Neuronal stem cell (in vitro differentiated cells): ENCODE results near the gene PHRF1.

ENCODE experiments used
- DNase-seq: peaks from one replicate; pipeline ENCODE4 v3.0.0-alpha.2; 2013; ENCODE audit warnings: low spot score
- H2AFZ ChIP-seq: one replicate; pipeline ENCODE4 v1.6.1; 2013; ENCODE audit warnings: mild to moderate bottlenecking, low read length, inconsistent platforms
- H2AK5ac ChIP-seq: 2 replicates; pipeline ENCODE4 v1.6.1; 2013; ENCODE audit warnings: low read depth, mild to moderate bottlenecking, inconsistent platforms, low read length, moderate library complexity, mixed read lengths
- H2BK120ac ChIP-seq: 2 replicates; pipeline ENCODE4 v1.6.1; 2013; ENCODE audit warnings: low read depth, mild to moderate bottlenecking, inconsistent platforms, low read length, moderate library complexity, mixed read lengths
- H2BK12ac ChIP-seq: one replicate; pipeline ENCODE4 v1.6.1; 2013; ENCODE audit warnings: low read length, inconsistent platforms
- H2BK15ac ChIP-seq: 2 replicates; pipeline ENCODE4 v1.6.1; 2013; ENCODE audit warnings: mild to moderate bottlenecking, low read length, inconsistent platforms, mixed read lengths
- H2BK5ac ChIP-seq: one replicate; pipeline ENCODE4 v1.6.1; 2013; ENCODE audit warnings: inconsistent platforms, mild to moderate bottlenecking, low read length, moderate library complexity
- H3K14ac ChIP-seq: one replicate; pipeline ENCODE4 v1.6.1; 2013; ENCODE audit warnings: low read length, inconsistent platforms
- H3K18ac ChIP-seq: 2 replicates; pipeline ENCODE4 v1.6.1; 2013; ENCODE audit warnings: low read length, inconsistent platforms
- H3K23ac ChIP-seq: 2 replicates; pipeline ENCODE4 v1.6.1; 2013; ENCODE audit warnings: low read depth, mild to moderate bottlenecking, mixed read lengths, low read length, inconsistent platforms; ENCODE audit not compliant: poor library complexity
- H3K27ac ChIP-seq: replicated peaks from 3 replicates; pipeline ENCODE4 v1.5.1; 2013; ENCODE audit warnings: low read length, inconsistent platforms
- H3K27me3 ChIP-seq, 3 experiments: 2 replicates each; pipeline ENCODE4 v1.6.1; 2013; ENCODE audit warnings: low read length in 3 of 3, mild to moderate bottlenecking in 2 of 3, inconsistent platforms in 1 of 3, low read depth in 1 of 3, mixed read lengths in 1 of 3, moderate library complexity in 1 of 3; ENCODE audit not compliant: control insufficient read depth in 3 of 3, insufficient read depth in 3 of 3
- H3K36me3 ChIP-seq, 2 donors: replicated peaks in 1 of 2; 2 replicates each; pipeline ENCODE4 v1.6.1; 2013; ENCODE audit warnings: low read length in 2 of 2; ENCODE audit not compliant: control insufficient read depth in 2 of 2, insufficient read depth in 2 of 2
- H3K4ac ChIP-seq: 2 replicates; pipeline ENCODE4 v1.6.1; 2013; ENCODE audit warnings: inconsistent platforms, mild to moderate bottlenecking, low read length, moderate library complexity
- H3K4me1 ChIP-seq, 2 donors: 1 replicate in 1 of 2; 2 replicates in 1 of 2; pipeline ENCODE4 v1.6.1; 2013; ENCODE audit warnings: low read length in 2 of 2, low read depth in 1 of 2; ENCODE audit not compliant: control insufficient read depth in 2 of 2, insufficient read depth in 1 of 2
- H3K4me2 ChIP-seq: one replicate; pipeline ENCODE4 v1.6.1; 2013; ENCODE audit warnings: mild to moderate bottlenecking, low read length, inconsistent platforms; ENCODE audit not compliant: insufficient read depth, poor library complexity, severe bottlenecking
- H3K4me3 ChIP-seq, 2 donors: 2 replicates each; pipeline ENCODE4 v1.5.1; 2013; ENCODE audit warnings: low read length in 2 of 2, mild to moderate bottlenecking in 2 of 2, inconsistent platforms in 1 of 2, moderate library complexity in 1 of 2
- H3K79me1 ChIP-seq: one replicate; pipeline ENCODE4 v1.6.1; 2013; ENCODE audit warnings: low read depth, mild to moderate bottlenecking, inconsistent platforms, low read length, moderate library complexity
- H3K9ac ChIP-seq: one replicate; pipeline ENCODE4 v1.6.1; 2013; ENCODE audit warnings: mild to moderate bottlenecking, low read depth, low read length, inconsistent platforms; ENCODE audit not compliant: poor library complexity
- H3K9me3 ChIP-seq, 2 donors: replicated peaks in 1 of 2; 2 replicates each; pipeline versions ENCODE3 to v1.6.1; 2013; ENCODE audit warnings: low read length in 2 of 2, mild to moderate bottlenecking in 2 of 2, inconsistent platforms in 1 of 2, low read depth in 1 of 2, mixed read lengths in 1 of 2, moderate library complexity in 1 of 2; ENCODE audit not compliant: control insufficient read depth in 2 of 2, insufficient read depth in 1 of 2
- H4K8ac ChIP-seq: one replicate; pipeline ENCODE4 v1.6.1; 2013; ENCODE audit warnings: low read depth, mild to moderate bottlenecking, inconsistent platforms, low read length, moderate library complexity
- H4K91ac ChIP-seq: one replicate; pipeline ENCODE4 v1.6.1; 2013; ENCODE audit warnings: low read length, low read depth, mild to moderate bottlenecking, inconsistent platforms; ENCODE audit not compliant: poor library complexity
- WGBS, 2 donors: extraction: QIAGEN DNeasy Blood & Tissue Kit; methylation state at CpG; one replicate each; pipeline ENCODE4 v1.1.7; 2013; ENCODE audit warnings: missing lambda C conversion rate in 2 of 2, mixed read lengths in 1 of 2; ENCODE audit not compliant: insufficient read length in 2 of 2, insufficient replicate concordance in 1 of 2; ENCODE audit errors: extremely low coverage in 2 of 2; 5-methylcytosine and 5-hydroxymethylcytosine counted together

Gene PHRF1

GRCh38 chr11:629237-629583, 52.9 kb downstream of the PHRF1 start:
- Histone ChIP-seq H4K91ac (no peak overlapping the region), H3K79me1 (no peaks in the 10 kb centered on the region), H3K23ac (no peak overlapping the region), H2BK12ac (no peak overlapping the region), H3K27me3 (peaks cover 0 to 11% (median 0%) of the 10 kb centered on the region in 3 experiments), H3K18ac (no peak overlapping the region), H3K9me3 (peaks cover 0 to 2% of the 10 kb centered on the region in 2 donors), H2BK5ac (no peak overlapping the region), H2AK5ac (no peak overlapping the region), H2AFZ (no peak overlapping the region), H3K4me3 (no peak overlapping the region), H4K8ac (no peak overlapping the region), H3K14ac (no peak overlapping the region), H3K27ac (no peak overlapping the region), H3K4me2 (no peak overlapping the region), H3K36me3 (peaks cover 0 to 2% of the 10 kb centered on the region in 2 donors), H3K9ac (no peak overlapping the region), H2BK120ac (no peak overlapping the region), H2BK15ac (no peak overlapping the region), H3K4me1 (peaks cover 0 to 1% of the 10 kb centered on the region in 2 donors), H3K4ac (no peak overlapping the region)
- no CpG with 5 or more reads among the region's 10 CpGs for WGBS, 2 donors
- DNase-seq, result no peak

- no peak overlapping the region for H3K18ac ChIP-seq
- H3K27me3 ChIP-seq, result peaks cover 0 to 10% (median 0%) of the 10 kb centered on the region in 3 experiments
- H2AFZ ChIP-seq, result no peak overlapping the region
Measured at GRCh38 chr11:630871-631270, 54.6 kb downstream of the PHRF1 start.

DNA sequence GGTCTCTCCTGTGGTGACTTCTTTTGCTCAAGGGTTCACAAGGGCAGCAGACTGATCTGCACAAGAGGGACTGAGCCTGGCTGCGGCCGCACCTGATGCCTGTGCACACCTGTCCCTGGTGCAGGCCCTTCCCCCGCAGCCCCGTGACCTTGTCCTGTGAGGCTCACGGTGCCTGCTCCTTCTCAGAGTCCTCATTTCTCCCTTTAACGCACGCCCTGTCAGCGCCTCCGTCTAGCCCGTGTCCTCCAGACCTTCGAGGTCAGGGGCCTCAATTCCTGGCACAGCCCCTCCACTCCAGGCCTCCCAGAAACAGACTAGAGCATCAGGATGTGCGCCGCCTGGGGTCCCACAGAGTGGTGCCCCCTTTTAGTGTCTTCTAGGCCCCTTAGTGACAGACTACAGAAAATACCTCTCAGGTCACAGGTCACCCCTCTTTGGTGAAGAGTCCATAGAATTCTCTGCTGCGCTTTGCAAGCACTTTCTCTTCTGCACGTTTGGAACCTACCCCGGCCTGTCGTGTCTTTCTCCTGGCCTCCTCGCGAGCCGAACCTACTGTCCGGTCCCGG, 59.8 kb downstream of the PHRF1 start:
- Histone ChIP-seq H3K27ac (no peak overlapping the region), H2BK12ac (peak overlapping the region; percentile 78), H2BK5ac (peak overlapping the region; percentile 57), H3K18ac (peak overlapping the region; percentile 92), H3K23ac (peak overlapping the region; percentile 97), H3K4me2 (peak overlapping the region; percentile 98), H3K4me3 (peak overlapping the region in 1 of 2 donors; percentile 46), H3K79me1 (peaks cover 5% of the 10 kb centered on the region), H2BK15ac (peak overlapping the region; percentile 99), H3K4me1 (peaks cover 21 to 23% of the 10 kb centered on the region in 2 donors), H3K14ac (no peak overlapping the region), H3K9me3 (no peaks in the 10 kb centered on the region), H2AK5ac (peak overlapping the region; percentile 94), H3K36me3 (peaks cover 0 to 1% of the 10 kb centered on the region in 2 donors), H3K4ac (no peak overlapping the region), H4K8ac (no peak overlapping the region), H3K9ac (peak overlapping the region; percentile 77), H2BK120ac (peak overlapping the region; percentile 81), H4K91ac (no peak overlapping the region), H3K27me3 (peaks cover 0 to 23% (median 5%) of the 10 kb centered on the region in 3 experiments), H2AFZ (no peak overlapping the region)
- no peak for DNase-seq
- no CpG with 5 or more reads among the region's 22 CpGs for WGBS, 2 donors

More at GRCh38 chr11:630871-631270, 54.6 kb downstream of the PHRF1 start:
- H2BK15ac ChIP-seq, result no peak overlapping the region
- no peak overlapping the region for H4K91ac ChIP-seq
- no peak overlapping the region for H3K14ac ChIP-seq
- H3K4me1 ChIP-seq, result peaks cover 0 to 1% of the 10 kb centered on the region in 2 donors
- no peak for DNase-seq
- H2BK120ac ChIP-seq, result no peak overlapping the region
- no peak overlapping the region for H2BK12ac ChIP-seq
- H2BK5ac ChIP-seq, result no peak overlapping the region
- H3K4me2 ChIP-seq, result no peak overlapping the region
- no peak overlapping the region for H3K23ac ChIP-seq
- WGBS, 2 donors, result no CpG with 5 or more reads among the region's 5 CpGs
- no peak overlapping the region for H3K27ac ChIP-seq
- no peak overlapping the region for H3K9ac ChIP-seq
- H3K4ac ChIP-seq, result no peak overlapping the region
- H2AK5ac ChIP-seq, result no peak overlapping the region
- no peak overlapping the region for H4K8ac ChIP-seq
- no peaks in the 10 kb centered on the region for H3K36me3 ChIP-seq
- H3K4me3 ChIP-seq, result no peak overlapping the region
- H3K9me3 ChIP-seq, result peaks cover 0 to 2% of the 10 kb centered on the region in 2 donors
- H3K79me1 ChIP-seq, result no peaks in the 10 kb centered on the region

DNA sequence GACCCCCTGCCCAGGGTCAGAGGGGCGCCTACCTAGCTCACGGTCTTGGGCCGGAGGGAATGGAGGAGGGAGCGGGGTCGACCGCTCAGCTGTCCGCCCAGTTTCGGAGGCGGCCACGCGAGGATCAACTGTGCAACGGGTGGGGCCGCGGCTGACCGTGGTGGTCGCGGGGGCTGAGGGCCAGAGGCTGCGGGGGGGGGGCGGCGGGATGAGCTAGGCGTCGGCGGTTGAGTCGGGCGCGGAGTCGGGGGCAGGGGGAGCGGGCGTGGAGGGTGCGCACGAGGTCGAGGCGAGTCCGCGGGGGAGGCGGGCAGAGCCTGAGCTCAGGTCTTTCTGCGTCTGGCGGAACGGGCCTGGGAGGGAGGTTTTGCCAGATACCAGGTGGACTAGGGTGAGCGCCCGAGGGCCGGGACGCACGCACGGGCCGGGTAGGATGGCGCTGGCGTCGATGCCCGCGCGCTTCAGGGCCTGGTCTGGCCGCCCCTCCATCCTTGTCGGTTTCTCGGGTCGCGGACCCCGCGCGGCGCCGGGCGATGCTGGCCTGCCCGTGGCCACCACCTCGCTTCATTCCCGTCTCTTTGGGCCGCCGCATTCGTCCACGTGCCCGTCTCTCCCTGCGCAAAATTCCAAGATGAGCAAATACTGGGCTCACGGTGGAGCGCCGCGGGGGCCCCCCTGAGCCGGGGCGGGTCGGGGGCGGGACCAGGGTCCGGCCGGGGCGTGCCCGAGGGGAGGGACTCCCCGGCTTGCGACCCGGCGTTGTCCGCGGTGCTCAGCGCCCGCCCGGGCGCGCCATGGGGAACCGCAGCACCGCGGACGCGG, 60.5 kb downstream of the PHRF1 start, which contains the start of gene DRD4:
Gene DRD4 (plus strand): TSS at position 759 of the 822 bp plus-strand sequence. CDS start 36 bp downstream, at position 795.
- Histone ChIP-seq H3K36me3 (peaks cover 0 to 8% of the 10 kb centered on the region in 2 donors), H3K9ac (peak within 1 kb of the TSS; percentile 96), H2BK120ac (peak within 1 kb of the TSS; percentile 81), H3K79me1 (peaks cover 5% of the 10 kb centered on the region), H3K4me1 (peaks cover 21 to 23% of the 10 kb centered on the region in 2 donors), H3K27ac (peak within 1 kb of the TSS; percentile 99), H3K27me3 (peaks cover 0 to 23% (median 5%) of the 10 kb centered on the region in 3 experiments), H4K8ac (peak within 1 kb of the TSS; percentile 99), H2BK12ac (peak within 1 kb of the TSS; percentile 98), H2AFZ (no peak within 1 kb of the TSS), H2BK15ac (peak within 1 kb of the TSS; percentile 99), H4K91ac (no peak within 1 kb of the TSS), H3K18ac (peak within 1 kb of the TSS; percentile 92), H3K14ac (peak within 1 kb of the TSS; percentile 47), H3K23ac (peak within 1 kb of the TSS; percentile 97), H3K4ac (peak within 1 kb of the TSS; percentile 37), H2AK5ac (peak within 1 kb of the TSS; percentile 94), H3K9me3 (no peaks in the 10 kb centered on the region), H3K4me2 (peak within 1 kb of the TSS; percentile 98), H3K4me3 (peak within 1 kb of the TSS in 1 of 2 donors; percentile 91), H2BK5ac (peak within 1 kb of the TSS; percentile 57)
- peak; percentile 50 for DNase-seq
- WGBS, 2 donors, result no CpG with 5 or more reads among the region's 100 CpGs
